PC-9 (cell line): ENCODE measurements around the gene BET1. TPM values are rescaled to one million over a fixed set of nuclear protein-coding genes. Genes with fewer than 3 reads are reported as not detected.
A peak's percentile ranks its signal among the peaks of the same experiment; 100 is the strongest.

Experiments
- BruUV-seq: library from RNA; stranded (reverse); fragments of 400-500 nt; replicated peaks from 2 replicates; lab custom pipeline; 2021; lab: Mats Ljungman, UMichigan
- CTCF ChIA-PET: fragments of 300-600 bp; sonication (Branson Sonifier 250); formaldehyde crosslinking; loops from one replicate; lab custom pipeline; 2022; ENCODE audit warnings: antibody characterized with exemption; lab: Charles Lee
- POLR2A ChIA-PET: fragments of 300-600 bp; sonication (Branson Sonifier 250); formaldehyde crosslinking; loops from one replicate; lab custom pipeline; 2022; ENCODE audit warnings: antibody characterized with exemption; ENCODE audit not compliant: unreplicated experiment; lab: Charles Lee
- DNase-seq, 2 experiments: peaks; one replicate each; pipeline versions ENCODE4 v3.0.0 to v3.0.0-alpha.2; 2015 to 2022; ENCODE audit warnings: mixed read lengths in 1 of 2
- H2AFZ ChIP-seq: fragments of 200-600 bp; sonication (generic); 2 replicates; pipeline ENCODE4 v1.8.1; 2017; ENCODE audit warnings: antibody characterized with exemption
- H3F3A ChIP-seq: fragments of 200-600 bp; sonication (generic); 2 replicates; pipeline ENCODE4 v1.8.1; 2017; ENCODE audit warnings: antibody characterized with exemption, mild to moderate bottlenecking, low read depth; ENCODE audit not compliant: insufficient read depth
- H3K27ac ChIP-seq: fragments of 200-600 bp; sonication (generic); 2 replicates; pipeline ENCODE4 v1.6.1; 2016; ENCODE audit warnings: mixed run types
- H3K27me3 ChIP-seq: fragments of 200-600 bp; sonication (generic); 2 replicates; pipeline ENCODE4 v1.6.1; 2016; ENCODE audit warnings: low read depth, mixed run types; ENCODE audit not compliant: insufficient read depth
- H3K36me3 ChIP-seq: fragments of 200-600 bp; sonication (generic); 2 replicates; pipeline ENCODE4 v1.6.1; 2016; ENCODE audit warnings: low read depth, mixed run types
- H3K4me1 ChIP-seq: fragments of 200-600 bp; sonication (generic); replicated peaks from 2 replicates; pipeline ENCODE4 v1.6.1; 2016; ENCODE audit warnings: mixed run types; ENCODE audit not compliant: insufficient read depth
- H3K4me2 ChIP-seq: fragments of 200-600 bp; sonication (generic); 2 replicates; pipeline ENCODE4 v1.6.1; 2017; ENCODE audit warnings: mixed run types
- H3K4me3 ChIP-seq: fragments of 200-600 bp; sonication (generic); 2 replicates; pipeline ENCODE4 v1.6.1; 2016; ENCODE audit warnings: mixed run types
- H3K79me2 ChIP-seq: fragments of 200-600 bp; sonication (generic); 2 replicates; pipeline ENCODE4 v1.6.1; 2017; ENCODE audit warnings: low read depth, mixed run types
- H3K9me2 ChIP-seq: fragments of 200-600 bp; sonication (generic); 2 replicates; pipeline ENCODE4 v1.8.1; 2017; ENCODE audit warnings: mild to moderate bottlenecking; ENCODE audit not compliant: insufficient read depth
- H3K9me3 ChIP-seq: fragments of 200-600 bp; sonication (generic); 2 replicates; pipeline ENCODE4 v1.8.1; 2016; ENCODE audit warnings: low read depth; ENCODE audit not compliant: insufficient read depth
- H4K20me1 ChIP-seq: fragments of 200-600 bp; sonication (generic); 2 replicates; pipeline ENCODE4 v1.8.1; 2017; ENCODE audit not compliant: insufficient read depth
- EZH2 ChIP-seq: fragments of 200-600 bp; sonication (generic); IDR thresholded peaks from 2 replicates; pipeline ENCODE4 v1.8.0; 2017; ENCODE audit warnings: antibody characterized with exemption, low read depth
- intact Hi-C: fragments of 100-400 bp; cut with micrococcal nuclease; formaldehyde crosslinking; loops from one replicate; pipeline ENCODE4 v1.10.0; 2022; ENCODE audit not compliant: unreplicated experiment
- total RNA-seq: library from RNA; stranded (reverse); gene quantifications from 2 replicates; pipeline ENCODE4 v1.2.3, GENCODE V29; 2021
- TF ChIP-seq, protein P1 (sequence below): fragments of 200-600 bp; sonication (generic); conservative IDR thresholded peaks from 2 replicates; pipeline ENCODE4 v1.6.1; 2017; ENCODE audit warnings: mixed run types, antibody characterized with exemption, mild to moderate bottlenecking, moderate library complexity

The BET1 gene
- total RNA-seq, 1 experiment from 2014 or later = 43.0 TPM

DNA sequence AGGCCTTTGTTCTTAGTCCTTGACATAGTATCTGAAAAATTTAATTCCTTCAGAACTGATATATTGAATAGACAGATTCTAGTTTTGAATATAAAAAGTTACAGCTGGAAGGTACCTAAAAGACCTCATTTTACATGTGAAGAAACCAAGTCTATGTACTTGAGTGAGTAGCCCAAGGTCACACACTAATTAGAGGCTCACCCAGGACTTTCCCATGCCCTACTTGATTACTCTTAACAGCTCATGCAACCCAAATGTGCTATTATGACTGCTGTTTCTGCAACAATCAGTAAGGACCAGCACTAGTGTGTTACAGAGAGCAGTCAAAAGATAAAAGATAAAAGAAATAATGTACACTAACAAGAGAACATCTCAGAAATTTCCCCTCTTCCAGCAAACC, 40.7 kb upstream of the BET1 start:
- POLR2A ChIA-PET = no interaction called here

DNA sequence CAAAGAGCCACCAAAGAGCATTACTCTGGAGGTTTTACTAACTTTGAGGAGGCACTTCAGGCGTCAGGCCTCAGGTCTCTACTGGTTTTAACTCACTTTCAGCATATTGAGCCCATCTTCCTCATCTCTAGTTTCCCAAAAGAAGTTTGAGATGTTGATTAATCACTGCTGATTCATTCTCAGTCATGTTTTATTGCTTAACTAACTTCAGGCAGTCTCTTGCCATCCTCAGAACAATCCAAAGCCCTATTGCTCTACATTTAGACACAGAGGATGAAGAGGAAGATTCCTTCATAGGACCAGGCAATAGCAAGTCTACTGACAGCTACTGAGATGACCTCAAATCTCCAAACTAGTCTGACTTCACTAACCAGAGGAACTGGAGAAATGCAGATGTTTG, 39.1 kb upstream of the BET1 start:
- no peak for TF ChIP-seq EZH2
- TF ChIP-seq, protein P1, sequence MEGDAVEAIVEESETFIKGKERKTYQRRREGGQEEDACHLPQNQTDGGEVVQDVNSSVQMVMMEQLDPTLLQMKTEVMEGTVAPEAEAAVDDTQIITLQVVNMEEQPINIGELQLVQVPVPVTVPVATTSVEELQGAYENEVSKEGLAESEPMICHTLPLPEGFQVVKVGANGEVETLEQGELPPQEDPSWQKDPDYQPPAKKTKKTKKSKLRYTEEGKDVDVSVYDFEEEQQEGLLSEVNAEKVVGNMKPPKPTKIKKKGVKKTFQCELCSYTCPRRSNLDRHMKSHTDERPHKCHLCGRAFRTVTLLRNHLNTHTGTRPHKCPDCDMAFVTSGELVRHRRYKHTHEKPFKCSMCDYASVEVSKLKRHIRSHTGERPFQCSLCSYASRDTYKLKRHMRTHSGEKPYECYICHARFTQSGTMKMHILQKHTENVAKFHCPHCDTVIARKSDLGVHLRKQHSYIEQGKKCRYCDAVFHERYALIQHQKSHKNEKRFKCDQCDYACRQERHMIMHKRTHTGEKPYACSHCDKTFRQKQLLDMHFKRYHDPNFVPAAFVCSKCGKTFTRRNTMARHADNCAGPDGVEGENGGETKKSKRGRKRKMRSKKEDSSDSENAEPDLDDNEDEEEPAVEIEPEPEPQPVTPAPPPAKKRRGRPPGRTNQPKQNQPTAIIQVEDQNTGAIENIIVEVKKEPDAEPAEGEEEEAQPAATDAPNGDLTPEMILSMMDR = no peak
- H3K4me1 ChIP-seq = peaks cover 11% of the 10 kb centered on the region; the same call in 1 of the 2 replicates
- DNase-seq = peak in 1 of 2 experiments; percentile 54
- ChIA-PET CTCF (no interaction called here), POLR2A (no interaction called here)
- BruUV-seq = no TSS peak
- no peak overlapping the region for H3K4me3 ChIP-seq
- no peaks in the 10 kb centered on the region for H3K9me3 ChIP-seq
- H3K9me2 ChIP-seq = no peaks in the 10 kb centered on the region
- no peaks in the 10 kb centered on the region for H3K79me2 ChIP-seq
- H3K27me3 ChIP-seq = no peaks in the 10 kb centered on the region
- no peak overlapping the region for H3K27ac ChIP-seq
- no peaks in the 10 kb centered on the region; the same call in none of the 2 replicates for H3F3A ChIP-seq
- no peaks in the 10 kb centered on the region for H3K36me3 ChIP-seq
- intact Hi-C loops = no loop called here
- no peak overlapping the region for H2AFZ ChIP-seq
- no peak overlapping the region for H3K4me2 ChIP-seq
- H4K20me1 ChIP-seq = no peaks in the 10 kb centered on the region

More for the DNA sequence above, 40.7 kb upstream of the BET1 start:
- Histone ChIP-seq H3K9me2 (no peaks in the 10 kb centered on the region), H3K9me3 (no peaks in the 10 kb centered on the region), H3K27ac (no peak overlapping the region), H3K4me1 (peaks cover 15% of the 10 kb centered on the region; the same call in 1 of the 2 replicates), H3F3A (no peaks in the 10 kb centered on the region; the same call in none of the 2 replicates), H3K4me2 (no peak overlapping the region), H3K4me3 (no peak overlapping the region), H4K20me1 (no peaks in the 10 kb centered on the region), H3K27me3 (no peaks in the 10 kb centered on the region), H2AFZ (no peak overlapping the region), H3K79me2 (no peaks in the 10 kb centered on the region), H3K36me3 (no peaks in the 10 kb centered on the region)
- CTCF ChIA-PET = no interaction called here
- DNase-seq = no peak
- intact Hi-C loops = no loop called here
- BruUV-seq = no TSS peak
- no peak for TF ChIP-seq EZH2
- TF ChIP-seq, protein P1 = no peak

DNA sequence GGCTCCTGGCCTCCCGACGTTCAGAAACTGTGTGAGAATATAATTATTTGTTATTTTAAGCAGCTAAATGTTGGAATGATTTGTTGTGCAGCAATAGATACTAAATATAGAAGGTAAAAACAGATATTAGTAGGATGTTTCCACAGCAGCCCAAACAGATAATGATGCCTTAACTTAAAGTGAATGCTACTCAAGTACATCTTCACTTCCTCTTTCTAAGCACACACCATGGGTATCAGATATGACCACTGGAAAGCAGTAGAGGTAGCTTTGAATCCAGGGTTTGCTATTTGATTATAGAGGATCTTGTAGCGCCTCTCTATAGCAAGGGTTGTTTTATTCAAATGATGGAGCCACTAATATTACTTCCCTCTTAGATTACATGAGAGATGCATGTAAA, 38.2 kb upstream of the BET1 start:
- Histone ChIP-seq H4K20me1 (no peaks in the 10 kb centered on the region), H2AFZ (no peak overlapping the region), H3K4me1 (peaks cover 11% of the 10 kb centered on the region; the same call in 1 of the 2 replicates), H3K27ac (no peak overlapping the region), H3K27me3 (no peaks in the 10 kb centered on the region), H3K9me3 (no peaks in the 10 kb centered on the region), H3K4me2 (no peak overlapping the region), H3K9me2 (no peaks in the 10 kb centered on the region), H3K36me3 (no peaks in the 10 kb centered on the region), H3F3A (no peaks in the 10 kb centered on the region; the same call in none of the 2 replicates), H3K79me2 (no peaks in the 10 kb centered on the region), H3K4me3 (no peak overlapping the region)
- no peak for DNase-seq
- no TSS peak for BruUV-seq
- ChIA-PET POLR2A (no interaction called here), CTCF (no interaction called here)
- intact Hi-C loops = no loop called here
- TF ChIP-seq, protein P1 = no peak
- no peak for TF ChIP-seq EZH2
